GM19193 (cell line): ENCODE results near the gene SVEP1.

Experiments used
- POLR2A ChIP-seq: IDR thresholded peaks from 4 replicates; pipeline ENCODE4 v1.6.1; 2011; ENCODE audit not compliant: insufficient read depth, insufficient read length; ENCODE audit errors: extremely low read depth

The SVEP1 gene

GRCh38 chr9:110334183-110334582 is 245.4 kb downstream of the SVEP1 start:
- TF ChIP-seq POLR2A, result no peak

DNA sequence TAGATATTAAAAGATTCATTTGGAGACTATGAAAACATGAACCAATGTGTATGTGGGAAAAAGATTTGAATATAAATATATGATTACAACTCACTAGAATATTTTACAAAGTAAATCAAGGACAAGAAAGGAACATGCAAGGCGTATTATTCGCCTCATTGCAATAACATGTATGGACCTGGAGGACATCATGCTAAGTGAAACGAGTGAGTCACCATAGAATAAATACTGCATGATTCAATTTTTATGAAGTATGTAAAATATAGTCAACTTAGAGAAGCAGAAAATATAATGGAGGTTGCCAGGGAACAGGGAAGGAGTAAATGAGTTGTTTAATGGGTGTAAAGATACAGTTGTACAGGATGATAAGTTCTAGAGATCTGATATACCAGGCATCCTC is 246.8 kb downstream of the SVEP1 start:
- TF ChIP-seq POLR2A, result no peak

DNA sequence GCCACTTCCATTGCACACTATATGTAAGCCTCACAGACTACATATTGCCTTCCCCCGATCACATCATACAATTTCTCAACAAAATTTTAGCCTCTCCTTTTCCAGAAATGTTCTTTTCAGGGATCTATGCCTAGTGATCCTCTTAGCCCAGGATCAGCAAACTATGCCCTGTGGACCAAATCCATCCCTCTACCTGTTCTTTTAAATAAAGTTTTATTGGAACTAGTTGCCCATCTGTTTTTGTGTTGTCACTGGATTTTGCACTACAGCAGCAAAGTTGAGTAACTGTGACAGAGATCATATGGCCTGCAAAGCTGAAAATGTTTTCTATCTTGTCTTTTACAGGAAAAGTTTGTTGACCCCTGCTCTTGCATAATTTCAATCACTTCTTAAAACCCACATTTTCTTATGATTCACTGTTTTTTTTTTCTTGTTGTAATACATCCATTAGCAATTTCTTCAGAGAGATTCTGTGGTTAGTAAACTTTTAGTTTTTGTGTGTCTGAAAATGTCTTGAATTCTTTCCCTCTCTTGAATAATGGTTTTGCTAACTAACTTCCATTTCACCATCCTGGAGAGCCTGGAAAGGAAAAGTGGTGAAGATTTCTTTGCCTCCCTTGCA is 248.9 kb downstream of the SVEP1 start:
- TF ChIP-seq POLR2A, result no peak

- no peak for TF ChIP-seq POLR2A
These were observed 249.8 kb downstream of the SVEP1 start for GRCh38 chr9:110329639-110330230.

DNA sequence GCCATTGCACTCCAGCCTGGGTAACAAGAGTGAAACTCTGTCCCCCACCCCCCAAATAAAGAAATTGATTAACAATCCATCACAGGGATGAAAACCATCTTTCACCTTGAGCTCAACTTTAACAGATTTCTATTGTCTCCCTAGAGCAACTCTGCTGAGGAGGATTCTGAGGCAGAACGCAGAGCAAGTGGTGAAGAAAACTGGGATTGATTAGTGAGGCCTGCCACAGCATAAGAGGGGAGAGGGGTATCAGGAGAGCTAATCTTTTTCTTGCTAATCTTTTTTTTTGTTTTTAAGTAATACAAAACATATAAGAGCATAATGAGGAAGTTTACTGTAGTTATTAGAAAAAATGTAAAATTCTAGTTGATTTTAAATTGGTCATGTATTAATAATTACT is 250.8 kb downstream of the SVEP1 start:
- TF ChIP-seq POLR2A, result no peak

GRCh38 chr9:110327716-110328115 is 251.8 kb downstream of the SVEP1 start:
- TF ChIP-seq POLR2A, result no peak

DNA sequence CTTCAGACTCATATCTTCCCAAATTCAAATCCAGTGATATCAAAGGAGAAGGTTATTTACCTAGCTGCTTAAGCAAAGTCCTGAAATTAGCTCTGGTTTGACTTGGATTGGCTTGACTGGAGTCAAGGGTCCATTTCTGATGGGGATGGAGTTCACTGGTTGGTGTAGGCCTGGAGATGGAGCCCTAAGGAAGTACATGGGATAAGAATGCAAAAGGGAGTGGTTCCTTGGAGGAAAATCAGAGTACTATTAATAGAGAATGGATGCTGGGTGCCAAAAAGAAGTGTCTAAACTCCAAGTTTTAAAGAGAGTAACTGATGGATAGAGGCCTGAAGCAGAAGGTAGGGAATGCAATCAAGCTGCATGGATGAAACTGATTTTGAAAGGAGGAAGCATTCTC is 255.7 kb downstream of the SVEP1 start:
- TF ChIP-seq POLR2A, result no peak

GRCh38 chr9:110320651-110321445 is 258.7 kb downstream of the SVEP1 start:
- TF ChIP-seq POLR2A, result no peak

DNA sequence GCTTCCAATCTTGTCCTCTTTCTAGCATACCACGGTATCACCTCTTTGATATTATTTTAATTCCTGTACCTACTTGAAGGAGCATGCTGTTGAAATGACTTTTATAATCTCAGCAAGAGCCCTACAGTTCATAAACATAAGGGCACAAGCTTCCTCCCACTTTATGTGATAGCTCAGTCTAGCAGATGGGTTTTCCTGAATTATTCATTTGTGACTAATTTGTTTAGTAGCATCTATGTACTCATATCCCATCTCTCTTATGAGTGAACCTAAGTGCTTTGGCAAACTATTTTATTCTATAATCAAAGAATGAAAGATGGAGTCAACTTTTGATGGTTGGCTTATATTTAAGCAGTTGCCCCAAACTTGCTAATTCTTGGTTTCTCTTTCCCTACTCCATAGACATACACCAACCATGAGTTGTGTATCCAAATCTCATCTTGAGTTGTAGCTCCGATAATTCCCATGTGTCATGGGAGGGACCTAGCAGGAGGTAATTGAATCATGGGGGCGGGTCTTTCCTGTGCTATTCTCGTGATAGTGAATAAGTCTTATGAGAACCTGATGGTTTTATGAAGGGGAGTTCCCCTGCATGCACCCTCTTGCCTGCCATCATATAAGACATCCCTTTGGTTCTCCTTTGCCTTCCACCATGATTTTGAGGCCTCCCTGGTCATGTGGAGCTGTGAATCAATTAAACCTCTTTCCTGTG is 259.6 kb downstream of the SVEP1 start:
- TF ChIP-seq POLR2A, result no peak

DNA sequence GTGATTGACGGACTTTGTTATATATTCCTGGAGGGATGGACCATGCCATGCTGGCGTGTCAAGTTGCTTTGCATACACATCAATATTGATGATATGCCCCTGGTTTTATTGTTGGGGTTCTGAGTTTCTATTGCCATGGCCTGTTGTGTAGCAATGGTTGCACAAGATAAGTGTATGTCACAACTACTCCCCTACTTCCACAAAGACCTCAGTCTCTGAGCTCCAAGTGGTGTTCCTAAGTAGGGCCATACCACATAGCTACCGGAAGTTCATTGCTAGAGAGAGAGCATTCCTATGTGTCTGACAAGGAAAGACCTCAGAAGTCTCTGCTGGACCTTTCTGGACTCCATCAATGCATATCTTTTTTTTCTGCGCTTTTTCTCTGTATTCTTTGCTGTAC is 261.6 kb downstream of the SVEP1 start:
- no peak for TF ChIP-seq POLR2A

GRCh38 chr9:110316261-110317075 is 263.1 kb downstream of the SVEP1 start:
- TF ChIP-seq POLR2A, result no peak
